GM12872 (cell line): Measurements from ENCODE around the gene CR1L.

Source experiments
- TF ChIP-seq, protein P1 (sequence below): IDR thresholded peaks from 3 replicates; pipeline ENCODE4 v1.5.1; 2011; ENCODE audit warnings: low read depth, mild to moderate bottlenecking, low read length, moderate library complexity; ENCODE audit not compliant: insufficient read depth

Gene CR1L

DNA sequence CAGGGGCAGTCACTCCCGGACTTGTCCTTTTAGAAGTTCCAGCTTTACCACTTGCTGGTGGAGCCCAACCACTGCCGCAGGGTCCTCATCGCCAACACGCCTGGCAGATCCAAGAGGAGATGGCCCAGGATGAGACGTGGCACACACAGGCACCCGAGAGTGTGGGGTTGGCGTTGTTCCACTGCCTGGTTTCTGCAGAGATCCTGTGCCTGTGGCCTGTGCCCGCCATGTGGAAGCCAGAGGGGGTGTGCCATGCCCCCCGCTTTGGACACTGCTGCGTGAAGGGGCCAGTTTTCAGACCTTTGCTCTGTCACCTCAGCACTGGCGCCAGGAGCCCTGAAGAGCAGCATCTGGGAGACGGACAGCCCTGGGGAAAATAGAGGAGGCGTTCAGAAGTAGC, 117.7 kb downstream of the CR1L start:
- TF ChIP-seq, protein P1, sequence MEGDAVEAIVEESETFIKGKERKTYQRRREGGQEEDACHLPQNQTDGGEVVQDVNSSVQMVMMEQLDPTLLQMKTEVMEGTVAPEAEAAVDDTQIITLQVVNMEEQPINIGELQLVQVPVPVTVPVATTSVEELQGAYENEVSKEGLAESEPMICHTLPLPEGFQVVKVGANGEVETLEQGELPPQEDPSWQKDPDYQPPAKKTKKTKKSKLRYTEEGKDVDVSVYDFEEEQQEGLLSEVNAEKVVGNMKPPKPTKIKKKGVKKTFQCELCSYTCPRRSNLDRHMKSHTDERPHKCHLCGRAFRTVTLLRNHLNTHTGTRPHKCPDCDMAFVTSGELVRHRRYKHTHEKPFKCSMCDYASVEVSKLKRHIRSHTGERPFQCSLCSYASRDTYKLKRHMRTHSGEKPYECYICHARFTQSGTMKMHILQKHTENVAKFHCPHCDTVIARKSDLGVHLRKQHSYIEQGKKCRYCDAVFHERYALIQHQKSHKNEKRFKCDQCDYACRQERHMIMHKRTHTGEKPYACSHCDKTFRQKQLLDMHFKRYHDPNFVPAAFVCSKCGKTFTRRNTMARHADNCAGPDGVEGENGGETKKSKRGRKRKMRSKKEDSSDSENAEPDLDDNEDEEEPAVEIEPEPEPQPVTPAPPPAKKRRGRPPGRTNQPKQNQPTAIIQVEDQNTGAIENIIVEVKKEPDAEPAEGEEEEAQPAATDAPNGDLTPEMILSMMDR, result no peak

DNA sequence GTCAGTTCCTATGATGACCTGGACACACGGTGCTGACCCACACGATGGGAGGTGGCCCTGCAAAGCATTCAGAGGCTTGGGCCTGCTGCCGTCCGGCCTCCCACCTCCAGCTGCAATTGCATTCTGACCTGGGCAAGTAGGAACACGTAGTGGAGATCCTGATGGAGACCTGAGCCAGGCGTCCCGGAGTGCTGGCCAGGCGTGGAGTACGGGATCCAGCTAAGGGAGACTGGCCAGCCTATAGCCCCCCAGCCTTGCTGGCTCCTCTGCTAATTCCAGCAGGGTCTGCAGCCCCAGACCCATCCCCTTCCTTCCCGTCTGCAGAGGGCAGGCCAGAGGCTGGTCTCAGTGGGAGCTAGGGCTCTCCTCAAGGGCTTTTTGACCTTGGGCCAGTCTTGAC, 118.2 kb downstream of the CR1L start:
- TF ChIP-seq, protein P1, result no peak

DNA sequence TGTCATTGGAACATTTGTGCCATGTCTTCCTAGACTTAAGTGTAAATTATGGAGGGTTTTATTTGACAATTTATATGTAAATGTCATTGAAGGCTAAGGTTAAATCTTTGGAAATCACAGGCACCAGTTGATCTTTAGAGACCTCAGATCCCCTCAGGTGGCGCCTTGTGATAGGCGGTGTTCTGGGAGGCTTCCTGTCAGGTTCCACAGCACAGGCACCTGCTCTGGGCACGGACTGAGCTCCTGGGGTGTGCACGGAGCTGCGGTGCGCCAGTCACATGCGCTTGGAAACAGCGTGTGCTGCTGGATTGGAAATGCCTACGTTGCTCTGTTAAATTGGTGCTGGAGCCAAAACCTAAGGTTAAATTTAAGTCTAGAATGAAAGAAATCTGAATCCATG, 119.0 kb downstream of the CR1L start:
- TF ChIP-seq, protein P1, result no peak

DNA sequence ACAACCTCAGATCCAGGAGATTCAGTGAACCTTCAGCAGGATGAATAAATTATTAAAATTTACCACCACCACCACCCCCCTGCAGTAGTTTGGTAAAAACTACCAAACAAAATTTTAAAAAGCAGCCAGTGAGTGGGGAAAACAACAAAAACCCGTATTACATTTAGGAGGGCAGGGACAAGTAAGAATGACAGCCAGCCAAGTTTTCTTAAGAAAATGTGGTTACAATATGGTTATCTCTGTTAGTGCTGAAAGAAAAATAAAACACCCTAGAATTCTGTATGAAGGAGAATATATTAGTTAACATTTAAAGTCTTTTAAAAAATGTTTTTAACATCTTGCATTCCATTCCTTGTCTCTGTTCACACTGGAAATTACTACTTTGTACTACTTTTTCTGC, 121.6 kb downstream of the CR1L start:
- TF ChIP-seq, protein P1, result no peak
